Measurements from ENCODE around the gene FBXO21.
"Not testable (repeated sequence)": the region's sequence is repeated elsewhere in the genome, so short reads cannot be mapped to it uniquely, and the experiment has no call there.

Gene FBXO21

GRCh38 chr12:117134059-117134458, 56.2 kb downstream of the FBXO21 start:
- peak; percentile 57 for DNase-seq

- no peak for DNase-seq
Observed at GRCh38 chr12:117130801-117131200, 59.5 kb downstream of the FBXO21 start.

- DNase-seq = no peak
Observed at GRCh38 chr12:117129391-117129790, 60.9 kb downstream of the FBXO21 start.

- no peak for DNase-seq
Observed at GRCh38 chr12:117127933-117128823, 62.1 kb downstream of the FBXO21 start.

GRCh38 chr12:117126335-117126734, 63.9 kb downstream of the FBXO21 start:
- no peak for DNase-seq

GRCh38 chr12:117125767-117126166, 64.5 kb downstream of the FBXO21 start:
- no peak for DNase-seq

GRCh38 chr12:117125272-117125613, 65.0 kb downstream of the FBXO21 start:
- DNase-seq = no peak

- no peak for DNase-seq
Observed at GRCh38 chr12:117124421-117125271, 65.6 kb downstream of the FBXO21 start.

GRCh38 chr12:117121441-117121840, 68.8 kb downstream of the FBXO21 start:
- peak; percentile 41 for DNase-seq

GRCh38 chr12:117120787-117121186, 69.5 kb downstream of the FBXO21 start:
- DNase-seq = no peak

- DNase-seq = peak; percentile 37
Observed at GRCh38 chr12:117119592-117120198, 70.6 kb downstream of the FBXO21 start.

GRCh38 chr12:117118838-117119591, 71.3 kb downstream of the FBXO21 start:
- no peak for DNase-seq

GRCh38 chr12:117114784-117115183, 75.5 kb downstream of the FBXO21 start:
- DNase-seq = no peak

GRCh38 chr12:117113231-117113630, 77.0 kb downstream of the FBXO21 start:
- no peak for DNase-seq

GRCh38 chr12:117111821-117112595, 78.3 kb downstream of the FBXO21 start:
- no peak for DNase-seq

- no peak for DNase-seq
Observed at GRCh38 chr12:117111386-117111785, 78.9 kb downstream of the FBXO21 start.

GRCh38 chr12:117109943-117110635, 80.2 kb downstream of the FBXO21 start:
- DNase-seq = peak; percentile 39

GRCh38 chr12:117105902-117106301, 84.4 kb downstream of the FBXO21 start:
- no peak for DNase-seq

- not testable (repeated sequence) for DNase-seq
Observed at GRCh38 chr12:117104003-117104402, 86.3 kb downstream of the FBXO21 start.

GRCh38 chr12:117102800-117103181, 87.5 kb downstream of the FBXO21 start:
- DNase-seq = no peak

Data from suppressor macrophage treated with lipopolysaccharide for 4 hours (primary cell).